ENCODE results near the gene STK10. TPM values are rescaled to one million over a fixed set of nuclear protein-coding genes. Genes with fewer than 3 reads are reported as not detected.
A peak's percentile ranks its signal among the peaks of the same experiment; 100 is the strongest.

The STK10 gene
- total RNA-seq, 3 donors from 2014 or later = 22.7 to 36.3 (median 29.9) TPM

GRCh38 chr5:172105811-172106210 is 82.2 kb downstream of the STK10 start:
- ATAC-seq (no peak), DNase-seq (no peak)
- Histone ChIP-seq H3K36me3 (ENCODE audit: low read depth) (no peaks in the 10 kb centered on the region), H3K9me3 (no peaks in the 10 kb centered on the region), H3K4me1 (ENCODE audit: low read depth) (peaks cover 2% of the 10 kb centered on the region), H3K4me3 (no peak overlapping the region)
- intact Hi-C loops (cut with DNase I, micrococcal nuclease) = loop anchor here (5.0 to 10.0 kb wide), 2 partner anchors 81 to 189 kb away; partner anchors contain the start of gene STK10 (in 1 of the 2)
- no peak for TF ChIP-seq CTCF (IDR thresholded peaks at IDR 0.05)

GRCh38 chr5:172104801-172105701 is 83.0 kb downstream of the STK10 start:
- intact Hi-C loops (cut with DNase I, micrococcal nuclease) = loop anchor here (5.0 to 10.0 kb wide), 2 partner anchors 82 to 190 kb away; partner anchors contain the start of gene STK10 (in 1 of the 2)

GRCh38 chr5:172104021-172104420 is 84.0 kb downstream of the STK10 start:
- intact Hi-C loops (cut with DNase I, micrococcal nuclease) = loop anchor here (10.0 kb wide), 1 partner anchor 191 kb away; no protein-coding TSS in a partner anchor
- Histone ChIP-seq H3K36me3 (ENCODE audit: low read depth) (no peaks in the 10 kb centered on the region), H3K4me1 (ENCODE audit: low read depth) (peaks cover 2% of the 10 kb centered on the region), H3K9me3 (no peaks in the 10 kb centered on the region), H3K4me3 (no peak overlapping the region)
- no peak for TF ChIP-seq CTCF (IDR thresholded peaks at IDR 0.05)
- ATAC-seq (no peak), DNase-seq (peak in 1 of 3 donors; percentile 16)

More at GRCh38 chr5:172104801-172105701, 83.0 kb downstream of the STK10 start:
- no peak for TF ChIP-seq CTCF (IDR thresholded peaks at IDR 0.05)
- Histone ChIP-seq H3K36me3 (ENCODE audit: low read depth) (no peaks in the 10 kb centered on the region), H3K4me1 (ENCODE audit: low read depth) (peaks cover 2% of the 10 kb centered on the region), H3K9me3 (no peaks in the 10 kb centered on the region), H3K4me3 (no peak overlapping the region)
- ATAC-seq (no peak), DNase-seq (peak in 1 of 3 donors; percentile 13)

- no peak for TF ChIP-seq CTCF (IDR thresholded peaks at IDR 0.05)
- DNase-seq = peak in 2 of 3 donors; percentile 33 to 43
- ATAC-seq = peak; percentile 66
Measured at GRCh38 chr5:172102913-172103626, 85.0 kb downstream of the STK10 start.

GRCh38 chr5:172102218-172102870 is 85.7 kb downstream of the STK10 start:
- ATAC-seq (no peak), DNase-seq (peak in 1 of 3 donors; percentile 28)
- intact Hi-C loops (cut with DNase I, micrococcal nuclease) = loop anchor here (10.0 kb wide), 1 partner anchor 192 kb away; no protein-coding TSS in a partner anchor
- no peak overlapping the region for H3K4me3 ChIP-seq
- no peaks in the 10 kb centered on the region for H3K9me3 ChIP-seq
- H3K4me1 ChIP-seq (ENCODE audit: low read depth) = peaks cover 2% of the 10 kb centered on the region
- no peaks in the 10 kb centered on the region for H3K36me3 ChIP-seq (ENCODE audit: low read depth)
- TF ChIP-seq CTCF (IDR thresholded peaks at IDR 0.05) = no peak

More at GRCh38 chr5:172102913-172103626, 85.0 kb downstream of the STK10 start:
- Histone ChIP-seq H3K4me1 (ENCODE audit: low read depth) (peaks cover 2% of the 10 kb centered on the region), H3K4me3 (no peak overlapping the region), H3K9me3 (no peaks in the 10 kb centered on the region), H3K36me3 (ENCODE audit: low read depth) (no peaks in the 10 kb centered on the region)
- intact Hi-C loops (cut with DNase I, micrococcal nuclease) = loop anchor here (10.0 kb wide), 1 partner anchor 192 kb away; no protein-coding TSS in a partner anchor

All from mucosa of descending colon (tissue), 3 donors.